Activated T-helper 17 cell treated with anti-CD3 and anti-CD28 coated beads, Interleukin-2, amount 50 U/mL, for 72 hours (primary cell): ENCODE measurements around the gene CST9L. TPM values are rescaled to one million over a fixed set of nuclear protein-coding genes. Genes with fewer than 3 reads are reported as not detected.

Experiments used
- ATAC-seq: fragments of 150-1000 bp; cut with Tn5 transposase; replicated peaks from 2 replicates; pipeline ENCODE4 v1.10.0; 2021; ENCODE audit warnings: mild to moderate bottlenecking, moderate library complexity
- H3K27ac Mint-ChIP-seq: one replicate; pipeline ENCODE4 v1.8.0; 2022; ENCODE audit warnings: mixed read lengths
- H3K27me3 Mint-ChIP-seq: one replicate; pipeline ENCODE4 v1.8.0; 2022; ENCODE audit warnings: mixed read lengths
- H3K36me3 Mint-ChIP-seq: one replicate; pipeline ENCODE4 v1.8.0; 2022; ENCODE audit warnings: low read depth, mild to moderate bottlenecking, mixed read lengths
- H3K4me1 Mint-ChIP-seq: one replicate; pipeline ENCODE4 v1.8.0; 2022; ENCODE audit warnings: mixed read lengths
- H3K4me3 Mint-ChIP-seq: one replicate; pipeline ENCODE4 v1.8.0; 2022; ENCODE audit warnings: mild to moderate bottlenecking, mixed read lengths
- H3K9me3 Mint-ChIP-seq: one replicate; pipeline ENCODE4 v1.8.0; 2022; ENCODE audit warnings: mixed read lengths
- total RNA-seq, 2 donors: library from RNA; stranded (reverse); gene quantifications; one replicate each; pipeline ENCODE4 v1.2.3, GENCODE V29; 2022

Gene CST9L
- total RNA-seq, 2 donors from 2014 or later: not detected

DNA sequence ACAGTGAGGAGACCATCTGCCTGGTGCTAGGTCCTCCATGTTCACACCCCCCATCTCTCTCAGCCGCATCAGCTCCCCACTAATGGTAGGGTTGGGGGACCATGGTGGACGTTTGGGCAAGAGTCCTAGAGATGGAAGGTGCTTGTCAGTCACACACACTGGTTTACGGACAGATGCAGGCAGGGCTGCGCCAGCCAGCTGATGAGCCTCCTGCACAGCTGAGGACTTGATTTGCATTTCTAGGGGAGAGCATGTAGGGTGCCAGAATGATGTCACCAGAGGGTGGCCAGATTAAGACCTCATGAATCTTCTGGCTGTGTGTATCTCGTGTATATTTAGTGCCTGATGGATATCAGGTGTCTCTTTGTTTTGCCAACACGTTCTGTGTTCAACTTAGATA, 48.7 kb downstream of the CST9L start:
- H3K4me3 Mint-ChIP-seq: no peak overlapping the region
- H3K4me1 Mint-ChIP-seq: no peaks in the 10 kb centered on the region
- no peaks in the 10 kb centered on the region for H3K36me3 Mint-ChIP-seq
- peaks cover 11% of the 10 kb centered on the region for H3K27me3 Mint-ChIP-seq
- no peaks in the 10 kb centered on the region for H3K9me3 Mint-ChIP-seq
- no peak overlapping the region for H3K27ac Mint-ChIP-seq
- ATAC-seq: no peak

DNA sequence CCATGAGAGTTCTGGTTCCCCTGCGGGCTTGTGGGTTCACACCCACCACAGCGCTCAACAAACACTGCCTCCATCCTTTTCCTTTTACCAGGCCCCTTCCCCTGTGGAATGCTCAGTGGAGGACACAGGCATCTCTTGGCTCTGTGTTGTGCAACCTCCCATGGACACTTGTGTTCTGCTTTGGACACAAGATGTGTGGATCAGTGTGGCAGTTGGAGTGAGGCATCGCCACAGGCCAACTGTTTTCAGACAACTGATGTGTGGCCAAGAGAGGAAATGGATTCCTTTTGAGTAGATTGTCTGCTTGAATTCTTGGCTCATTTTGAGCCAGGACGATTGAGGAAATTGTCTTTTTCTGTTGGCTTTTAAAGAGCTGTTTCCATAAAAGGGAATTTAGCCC, 50.6 kb downstream of the CST9L start:
- no peak for ATAC-seq
- Mint-ChIP-seq H3K27me3 (peaks cover 11% of the 10 kb centered on the region), H3K27ac (no peak overlapping the region), H3K36me3 (no peaks in the 10 kb centered on the region), H3K9me3 (no peaks in the 10 kb centered on the region), H3K4me1 (no peaks in the 10 kb centered on the region), H3K4me3 (no peak overlapping the region)

GRCh38 chr20:23515250-23515939, 52.9 kb downstream of the CST9L start:
- Mint-ChIP-seq H3K4me3 (no peak overlapping the region), H3K9me3 (no peaks in the 10 kb centered on the region), H3K4me1 (no peaks in the 10 kb centered on the region), H3K27ac (no peak overlapping the region), H3K27me3 (peaks cover 11% of the 10 kb centered on the region), H3K36me3 (no peaks in the 10 kb centered on the region)
- ATAC-seq: no peak

GRCh38 chr20:23514848-23515247, 53.4 kb downstream of the CST9L start:
- no peak for ATAC-seq
- H3K27ac Mint-ChIP-seq: no peak overlapping the region
- H3K9me3 Mint-ChIP-seq: no peaks in the 10 kb centered on the region
- H3K4me1 Mint-ChIP-seq: no peaks in the 10 kb centered on the region
- no peak overlapping the region for H3K4me3 Mint-ChIP-seq
- H3K27me3 Mint-ChIP-seq: peaks cover 11% of the 10 kb centered on the region
- H3K36me3 Mint-ChIP-seq: no peaks in the 10 kb centered on the region

Other genes starting within 250 kb of the CST9L start
- 10 to 100 TPM; 25.0 to 43.7 TPM for gene NXT1, start 217.7 kb downstream of the CST9L start, total RNA-seq
- 1 to 10 TPM; 7.5 to 9.6 TPM for gene GZF1, start 206.3 kb downstream of the CST9L start, total RNA-seq
- 10 to 100 TPM; 11.5 to 14.3 TPM for gene NAPB, start 147.0 kb downstream of the CST9L start, total RNA-seq
- gene CSTL1, start 128.8 kb downstream of the CST9L start, total RNA-seq: not detected
- gene CST11, start 115.6 kb downstream of the CST9L start, total RNA-seq: not detected
- under 1 TPM in 1 of 2 donors, not detected in 1; 0.29 TPM for gene CST8, start 77.4 kb downstream of the CST9L start, total RNA-seq
- not detected for gene CST9, start 37.4 kb upstream of the CST9L start, total RNA-seq
- gene CST3, start 69.5 kb upstream of the CST9L start, total RNA-seq: not detected
- not detected for gene CST4, start 120.6 kb upstream of the CST9L start, total RNA-seq
- gene CST1, start 182.5 kb upstream of the CST9L start, total RNA-seq: not detected